Measurements from ENCODE around the gene DCHS2.

The DCHS2 gene

DNA sequence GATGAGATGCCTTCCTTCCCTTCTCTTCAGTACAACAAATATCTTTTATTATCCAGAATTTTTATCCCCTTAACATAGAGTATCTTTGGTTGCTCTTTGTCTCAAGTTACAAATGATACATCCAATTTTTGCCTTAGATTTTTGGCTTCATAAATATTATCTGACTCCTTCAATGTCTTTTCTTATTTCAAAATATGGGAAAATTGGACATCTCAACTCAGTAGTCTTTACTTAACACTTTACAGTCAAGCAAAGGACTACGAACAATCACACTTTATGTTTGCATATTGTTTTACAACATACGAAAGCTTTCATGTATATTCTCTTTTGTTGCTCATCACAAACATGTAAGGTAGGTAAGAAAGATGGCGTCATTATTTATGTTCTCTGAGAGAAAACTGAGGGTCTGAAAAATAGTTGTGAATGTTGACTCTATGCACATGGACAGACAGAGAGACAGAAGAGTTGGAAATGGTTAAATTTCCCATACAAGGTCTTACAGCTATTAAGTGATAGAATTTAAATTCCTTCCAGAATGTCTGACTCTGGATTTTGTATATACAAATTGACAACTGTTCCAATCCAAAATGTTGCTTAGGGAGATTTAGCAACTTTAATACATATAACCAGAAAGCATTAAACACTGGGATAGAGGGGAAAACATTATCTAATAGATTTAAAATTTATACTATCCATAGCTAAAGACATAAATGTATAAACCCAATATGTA lies 29.4 kb downstream of the DCHS2 start:
- no peak for DNase-seq
- in situ Hi-C loops (cut with HindIII; ENCODE audit: low pct_ligation_motif_present, low pct_unique_long_range_greater_than_20kb, low sequenced_read_pairs): no loop called here

DNA sequence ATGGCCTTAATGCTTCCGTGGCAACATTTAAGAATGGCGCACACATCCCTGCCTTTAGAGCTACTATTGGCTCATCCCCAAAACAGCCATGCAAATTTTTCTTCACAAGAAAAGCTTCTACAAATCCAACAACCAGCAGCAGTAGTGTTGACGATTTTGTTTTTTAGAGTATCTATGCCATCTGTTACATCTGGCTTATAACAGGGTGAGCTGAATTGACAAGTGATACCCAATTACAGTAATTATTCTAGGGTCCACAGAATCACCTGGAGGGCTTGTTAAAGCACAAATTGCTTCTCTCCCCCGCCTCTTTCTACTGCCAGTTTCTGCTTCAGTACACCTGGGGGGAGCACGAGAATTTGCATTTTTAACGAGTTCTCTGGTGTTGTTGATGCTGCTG lies 34.1 kb downstream of the DCHS2 start:
- in situ Hi-C loops (cut with HindIII; ENCODE audit: low pct_ligation_motif_present, low pct_unique_long_range_greater_than_20kb, low sequenced_read_pairs): no loop called here
- no peak for DNase-seq

DNA sequence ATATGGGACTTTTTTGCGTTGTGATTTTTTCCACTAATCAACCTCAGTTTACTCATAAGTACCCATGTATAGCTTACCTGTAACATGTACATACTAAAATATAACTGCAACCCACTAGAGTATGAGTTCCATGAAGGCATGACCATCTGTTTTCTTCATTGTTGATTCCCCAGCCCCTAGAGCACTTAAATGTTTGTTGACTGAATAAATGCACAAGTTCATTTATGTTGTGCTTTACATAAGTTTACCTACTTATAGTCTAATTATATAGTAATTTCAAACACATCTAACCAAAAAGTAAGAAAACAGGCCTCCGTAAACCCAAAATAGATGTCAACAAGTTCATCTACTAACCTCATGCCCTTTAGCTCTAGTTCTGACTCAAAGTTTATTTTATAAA lies 34.7 kb downstream of the DCHS2 start:
- in situ Hi-C loops (cut with HindIII; ENCODE audit: low pct_ligation_motif_present, low pct_unique_long_range_greater_than_20kb, low sequenced_read_pairs): no loop called here
- DNase-seq: no peak

DNA sequence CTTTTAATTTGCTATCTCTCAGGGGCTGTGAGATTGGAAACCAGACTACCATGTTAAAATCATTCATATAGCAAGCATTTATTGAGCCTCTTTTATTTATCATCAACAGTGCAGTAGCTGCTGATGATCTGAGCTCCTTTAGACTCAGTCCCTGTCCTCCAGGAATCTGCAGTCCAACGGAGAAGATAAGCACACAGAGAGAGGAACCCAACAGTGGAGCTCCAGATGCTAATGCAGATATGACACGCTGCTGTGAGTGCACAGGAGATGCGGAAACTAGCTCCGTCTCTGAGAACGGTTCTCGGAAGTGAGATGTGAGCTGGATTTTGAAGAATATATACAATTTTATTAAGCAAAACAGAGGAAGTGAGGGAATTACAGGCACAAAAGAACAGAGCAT lies 35.4 kb downstream of the DCHS2 start:
- DNase-seq: no peak
- in situ Hi-C loops (cut with HindIII; ENCODE audit: low pct_ligation_motif_present, low pct_unique_long_range_greater_than_20kb, low sequenced_read_pairs): no loop called here

DNA sequence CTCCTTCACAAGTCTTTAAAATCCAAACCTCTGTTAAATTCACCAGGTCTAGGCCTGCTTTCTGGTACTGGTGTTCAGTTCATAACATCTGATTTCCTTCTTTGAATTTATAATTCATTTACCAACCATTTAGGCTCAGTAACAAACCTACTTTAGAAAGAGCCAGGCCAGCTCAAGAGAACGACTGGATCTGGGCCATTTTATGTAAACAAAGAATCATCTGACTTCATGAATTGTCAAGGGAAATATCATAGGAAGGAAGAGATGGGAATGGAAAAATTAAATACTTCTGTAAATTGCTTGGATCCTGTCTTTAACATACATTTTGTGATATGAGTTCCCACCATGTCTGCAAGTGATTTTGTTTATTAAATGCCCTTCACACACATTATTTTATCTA lies 36.5 kb downstream of the DCHS2 start:
- DNase-seq: no peak
- in situ Hi-C loops (cut with HindIII; ENCODE audit: low pct_ligation_motif_present, low pct_unique_long_range_greater_than_20kb, low sequenced_read_pairs): no loop called here

DNA sequence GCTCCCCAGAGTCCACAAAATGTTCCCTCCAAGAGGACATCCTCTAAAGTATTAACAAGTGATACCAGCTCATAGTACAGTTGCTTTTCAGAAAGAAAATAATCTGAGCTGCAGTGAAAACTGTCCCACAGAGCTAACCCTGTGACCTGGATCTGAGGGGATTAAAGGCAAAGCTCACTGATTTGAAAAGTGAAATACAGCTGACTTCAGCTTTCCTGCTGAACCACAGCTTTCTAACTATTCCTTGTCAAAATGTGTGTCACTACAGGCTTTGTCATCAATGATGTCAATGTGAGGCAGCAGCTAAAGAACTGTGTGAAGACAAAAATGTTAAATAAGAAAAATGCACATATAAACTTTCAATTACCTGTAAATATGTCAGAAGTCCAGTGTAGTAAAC lies 36.9 kb downstream of the DCHS2 start:
- in situ Hi-C loops (cut with HindIII; ENCODE audit: low pct_ligation_motif_present, low pct_unique_long_range_greater_than_20kb, low sequenced_read_pairs): no loop called here
- DNase-seq: no peak

DNA sequence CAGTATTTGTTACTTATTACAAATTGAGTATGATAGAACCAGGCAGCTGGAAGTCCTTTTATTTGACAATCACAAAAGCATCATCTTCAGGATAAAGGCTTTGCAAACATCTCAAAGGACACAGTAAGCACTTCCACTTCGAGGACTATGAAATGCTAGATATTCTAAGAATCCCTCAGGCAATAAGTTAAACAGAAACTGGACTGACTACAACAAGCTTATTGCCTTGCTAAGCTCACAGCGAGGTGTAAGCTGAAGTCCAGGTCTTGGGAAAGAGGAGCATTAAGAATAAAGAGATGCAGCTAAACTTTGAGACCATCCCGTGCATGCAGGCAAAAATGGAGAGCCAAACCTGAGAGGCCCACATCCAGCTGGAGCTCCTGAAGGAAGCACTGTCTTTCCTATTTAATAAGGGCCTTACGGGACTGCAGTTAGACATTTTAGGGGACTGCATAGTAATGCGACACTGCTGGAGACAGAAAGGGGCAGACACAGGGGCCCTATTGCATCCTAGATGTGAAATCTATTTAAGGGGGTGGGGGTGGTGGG lies 38.7 kb downstream of the DCHS2 start:
- DNase-seq: no peak
- in situ Hi-C loops (cut with HindIII; ENCODE audit: low pct_ligation_motif_present, low pct_unique_long_range_greater_than_20kb, low sequenced_read_pairs): no loop called here

DNA sequence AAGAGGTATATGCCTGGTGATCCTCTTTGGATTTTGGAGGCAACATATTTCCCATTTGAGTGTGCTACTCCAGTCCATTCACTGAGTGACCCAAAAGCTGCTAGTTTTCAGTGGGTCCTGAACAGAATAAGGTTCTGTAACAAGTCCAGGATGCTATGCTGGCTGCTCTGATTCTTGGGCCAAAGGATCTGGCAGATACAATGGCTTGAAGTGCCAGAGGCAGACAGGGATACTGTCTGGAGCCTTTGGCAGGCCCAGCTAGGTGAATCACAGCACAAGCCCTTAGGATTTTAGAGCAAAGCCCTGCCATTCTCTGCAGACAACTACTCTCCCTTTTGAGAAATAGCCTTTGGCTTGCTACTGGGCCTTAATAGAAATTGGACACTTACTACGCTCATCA lies 40.6 kb downstream of the DCHS2 start:
- no peak for DNase-seq
- in situ Hi-C loops (cut with HindIII; ENCODE audit: low pct_ligation_motif_present, low pct_unique_long_range_greater_than_20kb, low sequenced_read_pairs): no loop called here

DNA sequence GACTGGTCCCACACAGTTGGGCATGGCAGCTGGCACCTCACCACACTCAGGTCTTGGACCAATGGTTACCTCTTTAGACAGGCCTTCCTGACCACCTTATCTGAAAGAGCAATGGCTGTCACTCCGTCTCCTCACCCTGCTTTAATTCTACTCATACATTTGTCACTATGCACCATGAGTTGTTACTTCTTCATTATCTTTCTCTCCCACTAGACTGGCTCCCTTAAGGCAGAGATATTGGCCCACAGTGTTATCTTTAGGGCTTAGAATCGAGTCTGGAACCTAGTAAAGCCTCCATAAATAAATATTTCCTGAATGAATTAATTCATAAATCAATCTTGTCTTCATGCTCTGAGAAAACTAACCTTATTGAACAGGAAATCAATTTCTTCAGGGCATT lies 46.6 kb downstream of the DCHS2 start:
- in situ Hi-C loops (cut with HindIII; ENCODE audit: low pct_ligation_motif_present, low pct_unique_long_range_greater_than_20kb, low sequenced_read_pairs): no loop called here
- DNase-seq: no peak

DNA sequence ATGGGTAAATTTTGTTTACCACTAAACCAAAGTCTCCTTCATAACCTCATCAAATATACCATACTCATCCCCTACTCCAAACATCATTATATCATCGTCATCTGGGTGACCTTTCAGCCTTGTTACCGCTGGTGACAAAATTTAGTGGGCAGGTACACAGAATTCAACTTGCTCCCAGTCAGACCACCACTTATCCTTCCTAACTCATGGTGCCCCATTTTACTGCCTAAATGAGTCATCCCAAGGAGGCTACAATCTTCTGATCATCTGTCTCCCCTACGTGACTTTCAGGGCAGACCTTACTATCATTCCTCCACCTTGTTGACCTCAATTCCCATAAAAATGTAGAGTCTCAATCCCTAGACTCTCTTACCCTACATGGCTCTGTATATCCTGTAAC lies 49.6 kb downstream of the DCHS2 start:
- DNase-seq: no peak
- in situ Hi-C loops (cut with HindIII; ENCODE audit: low pct_ligation_motif_present, low pct_unique_long_range_greater_than_20kb, low sequenced_read_pairs): no loop called here

DNA sequence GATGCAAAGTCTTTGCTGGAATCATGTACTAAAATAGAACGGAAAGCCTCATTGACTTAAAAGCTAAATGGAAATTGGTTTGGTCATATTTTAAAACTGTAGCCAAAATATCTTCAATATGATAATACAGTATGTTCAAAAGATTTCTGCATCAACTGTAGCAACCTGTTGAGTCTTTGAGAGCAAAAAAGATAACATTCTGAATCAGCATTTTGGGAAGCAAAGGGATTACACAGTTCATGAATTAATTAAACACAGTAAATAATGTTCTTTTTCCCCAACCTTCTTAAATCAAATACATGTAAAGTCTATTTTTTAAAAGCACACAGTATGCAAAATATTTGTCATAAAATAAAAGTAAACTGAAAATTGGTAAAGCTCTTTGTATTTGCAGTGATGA lies 50.5 kb downstream of the DCHS2 start:
- in situ Hi-C loops (cut with HindIII; ENCODE audit: low pct_ligation_motif_present, low pct_unique_long_range_greater_than_20kb, low sequenced_read_pairs): no loop called here
- no peak for DNase-seq

DNA sequence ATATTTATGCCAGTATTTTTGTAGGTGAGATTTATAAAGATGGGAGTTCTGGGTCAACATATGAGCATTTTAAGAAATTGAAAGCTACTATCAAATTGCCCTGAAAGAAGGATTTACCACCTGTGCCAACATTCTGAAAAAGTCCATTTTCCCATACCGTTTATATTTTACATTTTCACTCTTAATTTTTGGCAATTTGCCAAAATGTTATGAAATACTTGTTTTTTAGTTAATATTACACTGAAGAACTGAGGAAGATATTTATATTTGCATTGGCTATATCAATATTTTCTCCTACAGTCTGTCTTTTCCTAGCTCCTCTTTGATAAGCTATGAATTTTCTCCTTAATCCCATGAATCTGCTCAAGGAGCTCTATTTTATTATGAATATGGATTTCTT lies 52.4 kb downstream of the DCHS2 start:
- no peak for DNase-seq
- in situ Hi-C loops (cut with HindIII; ENCODE audit: low pct_ligation_motif_present, low pct_unique_long_range_greater_than_20kb, low sequenced_read_pairs): no loop called here

DNA sequence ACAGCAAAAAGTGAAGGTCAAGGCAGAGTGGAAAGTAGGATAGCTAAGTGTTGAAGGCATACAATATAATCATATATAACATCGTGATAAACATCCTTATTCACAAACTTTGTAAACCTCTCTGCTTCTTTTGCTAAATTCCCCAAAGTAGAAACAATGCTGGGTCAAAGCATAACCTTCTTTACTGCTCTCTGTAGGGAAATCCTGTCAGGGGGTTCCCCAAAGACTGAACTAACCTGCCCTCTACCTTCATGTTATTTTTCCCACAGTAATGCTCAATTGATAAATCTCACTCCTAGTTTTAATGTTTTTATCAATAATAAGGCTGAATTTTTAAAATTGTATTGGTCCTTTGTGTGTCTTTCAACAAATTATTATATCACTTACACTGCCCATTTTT lies 55.7 kb downstream of the DCHS2 start:
- no peak for DNase-seq
- in situ Hi-C loops (cut with HindIII; ENCODE audit: low pct_ligation_motif_present, low pct_unique_long_range_greater_than_20kb, low sequenced_read_pairs): no loop called here

DNA sequence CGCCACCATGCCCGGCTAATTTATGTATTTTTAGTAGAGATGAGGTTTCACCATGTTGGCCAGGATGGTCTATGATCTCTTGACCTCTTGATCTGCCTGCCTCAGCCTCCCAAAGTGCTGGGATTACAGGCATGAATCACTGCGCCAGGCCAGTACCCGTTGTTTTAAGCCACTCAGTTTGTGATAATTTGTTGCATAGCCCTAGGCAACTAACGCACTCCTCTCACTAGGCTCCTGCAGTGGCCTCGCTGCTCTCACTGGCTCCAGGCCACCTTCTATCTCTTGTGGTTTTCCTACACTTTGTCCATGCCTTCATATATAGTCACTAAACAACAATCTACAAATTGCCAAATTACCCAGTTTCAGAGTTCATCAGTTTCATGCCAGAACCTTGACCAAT lies 58.1 kb downstream of the DCHS2 start:
- in situ Hi-C loops (cut with HindIII; ENCODE audit: low pct_ligation_motif_present, low pct_unique_long_range_greater_than_20kb, low sequenced_read_pairs): no loop called here
- DNase-seq: no peak

DNA sequence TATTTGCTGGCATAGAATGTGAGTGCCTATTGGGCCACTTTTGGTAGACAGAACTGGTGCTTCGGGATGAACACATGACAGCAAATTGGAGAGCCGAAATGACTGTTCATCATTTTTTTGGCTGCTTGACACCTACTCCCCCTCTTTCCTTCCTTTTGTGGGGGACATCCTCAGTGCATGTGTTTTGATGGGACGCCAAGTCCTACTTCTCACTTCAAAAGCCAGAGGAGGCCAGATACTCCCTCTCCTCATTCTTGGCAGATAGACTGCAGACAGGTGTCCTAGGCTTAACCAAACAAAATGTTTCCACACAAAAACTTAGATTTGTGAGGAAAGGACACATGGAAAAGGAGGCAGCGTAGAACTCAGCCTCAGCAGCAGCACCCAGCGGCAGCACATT lies 62.4 kb downstream of the DCHS2 start:
- in situ Hi-C loops (cut with HindIII; ENCODE audit: low pct_ligation_motif_present, low pct_unique_long_range_greater_than_20kb, low sequenced_read_pairs): no loop called here
- DNase-seq: no peak

DNA sequence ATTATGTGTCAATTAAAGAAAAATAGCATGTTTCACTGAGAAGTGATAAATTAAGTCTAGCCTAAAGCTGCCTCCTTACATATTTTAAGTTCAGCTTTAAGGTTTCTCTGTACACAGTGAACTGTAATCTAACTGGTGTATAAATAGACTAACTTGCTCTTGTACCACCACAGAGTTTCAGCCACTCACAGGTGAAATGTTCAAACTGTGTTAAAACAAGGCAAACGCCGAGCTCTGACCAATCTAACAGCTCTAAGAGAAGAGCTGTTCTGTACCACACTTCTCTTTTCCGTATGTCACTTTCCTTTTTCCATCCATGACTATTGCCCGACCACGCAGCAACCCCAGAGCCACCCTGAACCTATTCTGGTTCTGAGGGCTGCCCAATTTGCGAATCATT lies 64.5 kb downstream of the DCHS2 start:
- in situ Hi-C loops (cut with HindIII; ENCODE audit: low pct_ligation_motif_present, low pct_unique_long_range_greater_than_20kb, low sequenced_read_pairs): no loop called here
- no peak for DNase-seq

DNA sequence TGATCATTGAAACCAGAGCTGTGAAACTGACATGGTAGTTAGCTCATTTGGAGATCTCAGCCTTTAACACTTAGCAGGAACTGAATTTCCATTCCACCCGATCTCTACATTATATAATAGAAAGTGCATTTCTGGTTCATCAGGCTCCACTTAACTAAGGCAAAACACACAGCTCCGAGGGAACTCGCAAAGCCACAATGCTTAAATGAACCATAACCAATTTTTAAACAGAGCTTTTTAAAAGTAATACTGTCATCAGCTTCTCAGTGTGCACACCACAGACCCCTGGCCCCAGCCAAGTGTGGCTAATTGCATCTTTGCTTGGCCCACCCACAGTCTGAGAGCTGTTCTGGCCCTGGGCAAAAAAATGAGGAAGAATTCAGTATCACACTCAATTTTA lies 66.1 kb downstream of the DCHS2 start:
- in situ Hi-C loops (cut with HindIII; ENCODE audit: low pct_ligation_motif_present, low pct_unique_long_range_greater_than_20kb, low sequenced_read_pairs): no loop called here
- no peak for DNase-seq

DNA sequence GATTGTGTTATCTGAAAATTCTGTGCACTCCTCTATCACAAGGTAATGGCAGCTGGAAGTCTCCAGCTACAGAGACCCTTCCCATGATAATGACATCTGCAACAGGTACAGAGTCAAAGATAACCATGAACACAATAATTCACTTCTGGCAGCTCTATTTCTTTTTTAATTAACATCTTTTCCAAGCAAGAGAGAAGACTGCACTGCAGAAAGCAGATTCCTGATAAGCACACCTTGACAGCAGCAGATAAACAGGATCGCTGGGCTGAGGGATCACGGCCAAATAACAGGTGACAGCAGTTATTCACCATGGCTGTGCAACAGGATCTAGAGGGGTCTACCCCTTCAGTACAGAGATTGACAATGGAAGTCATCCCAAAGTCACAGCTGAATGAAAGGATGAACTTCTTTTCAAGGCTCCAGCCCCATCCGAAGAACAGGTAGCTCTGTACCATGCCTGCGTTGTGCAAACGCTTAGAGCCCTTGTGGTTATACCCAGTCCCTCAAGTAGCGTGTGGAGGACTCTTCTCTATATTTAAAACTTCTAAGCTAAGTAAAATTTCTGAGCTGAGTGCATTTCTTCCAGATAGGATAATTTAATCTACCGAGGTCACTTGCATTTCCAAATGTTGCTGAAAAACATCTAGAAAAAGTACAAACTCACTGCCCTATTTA lies 66.7 kb downstream of the DCHS2 start:
- no peak for DNase-seq
- in situ Hi-C loops (cut with HindIII; ENCODE audit: low pct_ligation_motif_present, low pct_unique_long_range_greater_than_20kb, low sequenced_read_pairs): no loop called here

DNA sequence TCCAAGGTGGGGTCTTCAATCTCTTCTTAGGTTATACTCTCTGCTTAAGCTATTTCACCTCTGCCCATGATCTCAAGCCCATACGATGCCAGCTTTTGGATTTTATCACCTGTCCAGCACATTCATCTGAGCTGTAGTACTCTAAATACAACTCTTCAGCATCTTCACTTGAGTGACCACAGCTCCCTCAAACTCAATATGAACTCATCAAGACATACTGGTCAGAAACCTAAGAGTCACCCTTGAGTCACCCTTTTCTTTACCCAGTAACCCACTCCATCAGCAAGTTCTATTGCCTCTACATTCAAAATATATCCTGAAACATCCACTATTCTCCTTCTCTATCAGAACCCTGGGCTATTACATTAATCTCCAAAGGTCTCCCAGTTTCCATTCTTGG lies 69.4 kb downstream of the DCHS2 start:
- no peak for DNase-seq
- in situ Hi-C loops (cut with HindIII; ENCODE audit: low pct_ligation_motif_present, low pct_unique_long_range_greater_than_20kb, low sequenced_read_pairs): no loop called here

DNA sequence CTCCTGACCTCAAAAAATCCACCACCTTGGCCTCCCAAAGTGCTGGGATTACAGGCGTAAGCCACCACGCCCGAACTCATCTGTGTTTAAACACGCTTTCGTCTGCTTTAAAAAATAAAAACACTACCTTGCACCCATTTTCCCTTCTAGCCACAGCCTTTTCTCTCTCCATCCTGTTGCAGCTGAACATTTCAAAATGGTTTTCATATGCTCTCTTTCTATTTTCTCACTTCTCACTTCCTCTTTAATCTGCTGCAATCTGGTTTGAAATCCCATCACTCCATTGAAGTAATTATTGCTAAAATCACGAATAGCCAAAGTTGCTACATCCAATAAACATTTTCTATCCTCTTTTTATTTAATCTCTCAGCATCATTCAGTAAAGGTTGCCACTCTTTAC lies 70.0 kb downstream of the DCHS2 start:
- no peak for DNase-seq
- in situ Hi-C loops (cut with HindIII; ENCODE audit: low pct_ligation_motif_present, low pct_unique_long_range_greater_than_20kb, low sequenced_read_pairs): no loop called here

Data from ACHN (cell line).